ENCODE results near the gene EDIL3.

Gene EDIL3

DNA sequence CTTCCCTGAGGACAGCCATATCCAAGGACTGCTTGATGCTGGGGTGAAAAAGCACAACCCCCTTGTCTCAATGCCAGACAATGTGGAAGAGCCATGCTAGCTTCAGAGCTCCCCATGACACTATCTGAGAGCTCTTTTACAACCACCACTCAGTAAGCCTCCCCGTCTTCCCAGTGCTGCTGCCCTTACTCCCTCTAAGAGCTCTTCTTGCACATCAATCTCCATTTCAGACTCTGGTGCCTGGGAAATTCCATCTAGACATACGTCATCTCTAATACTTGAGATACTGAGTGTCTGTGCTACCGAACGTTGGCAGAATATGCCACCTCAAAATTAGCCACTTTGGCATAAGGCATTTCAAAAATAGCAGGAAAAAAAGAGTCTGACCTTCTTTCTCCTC lies 94.5 kb downstream of the EDIL3 start:
- TF ChIP-seq POLR2AphosphoS5 (IDR thresholded peaks at IDR 0.05; ENCODE audit: low read depth, low read length) (no peak), SIN3A (IDR thresholded peaks at IDR 0.05; ENCODE audit: borderline replicate concordance, insufficient read depth, low read length) (no peak), FOXP2 (optimal IDR thresholded peaks at IDR 0.05; ENCODE audit: borderline replicate concordance, extremely low read depth, extremely low read length, insufficient read depth) (no peak), TAF1 (IDR thresholded peaks at IDR 0.05; ENCODE audit: borderline replicate concordance, insufficient read depth, low read length) (no peak)
- TF ChIP-seq, protein P1, sequence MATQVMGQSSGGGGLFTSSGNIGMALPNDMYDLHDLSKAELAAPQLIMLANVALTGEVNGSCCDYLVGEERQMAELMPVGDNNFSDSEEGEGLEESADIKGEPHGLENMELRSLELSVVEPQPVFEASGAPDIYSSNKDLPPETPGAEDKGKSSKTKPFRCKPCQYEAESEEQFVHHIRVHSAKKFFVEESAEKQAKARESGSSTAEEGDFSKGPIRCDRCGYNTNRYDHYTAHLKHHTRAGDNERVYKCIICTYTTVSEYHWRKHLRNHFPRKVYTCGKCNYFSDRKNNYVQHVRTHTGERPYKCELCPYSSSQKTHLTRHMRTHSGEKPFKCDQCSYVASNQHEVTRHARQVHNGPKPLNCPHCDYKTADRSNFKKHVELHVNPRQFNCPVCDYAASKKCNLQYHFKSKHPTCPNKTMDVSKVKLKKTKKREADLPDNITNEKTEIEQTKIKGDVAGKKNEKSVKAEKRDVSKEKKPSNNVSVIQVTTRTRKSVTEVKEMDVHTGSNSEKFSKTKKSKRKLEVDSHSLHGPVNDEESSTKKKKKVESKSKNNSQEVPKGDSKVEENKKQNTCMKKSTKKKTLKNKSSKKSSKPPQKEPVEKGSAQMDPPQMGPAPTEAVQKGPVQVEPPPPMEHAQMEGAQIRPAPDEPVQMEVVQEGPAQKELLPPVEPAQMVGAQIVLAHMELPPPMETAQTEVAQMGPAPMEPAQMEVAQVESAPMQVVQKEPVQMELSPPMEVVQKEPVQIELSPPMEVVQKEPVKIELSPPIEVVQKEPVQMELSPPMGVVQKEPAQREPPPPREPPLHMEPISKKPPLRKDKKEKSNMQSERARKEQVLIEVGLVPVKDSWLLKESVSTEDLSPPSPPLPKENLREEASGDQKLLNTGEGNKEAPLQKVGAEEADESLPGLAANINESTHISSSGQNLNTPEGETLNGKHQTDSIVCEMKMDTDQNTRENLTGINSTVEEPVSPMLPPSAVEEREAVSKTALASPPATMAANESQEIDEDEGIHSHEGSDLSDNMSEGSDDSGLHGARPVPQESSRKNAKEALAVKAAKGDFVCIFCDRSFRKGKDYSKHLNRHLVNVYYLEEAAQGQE (IDR thresholded peaks at IDR 0.05; ENCODE audit: insufficient read depth in 1 of 2, low read depth in 2 of 2, low read length in 2 of 2) = no peak

DNA sequence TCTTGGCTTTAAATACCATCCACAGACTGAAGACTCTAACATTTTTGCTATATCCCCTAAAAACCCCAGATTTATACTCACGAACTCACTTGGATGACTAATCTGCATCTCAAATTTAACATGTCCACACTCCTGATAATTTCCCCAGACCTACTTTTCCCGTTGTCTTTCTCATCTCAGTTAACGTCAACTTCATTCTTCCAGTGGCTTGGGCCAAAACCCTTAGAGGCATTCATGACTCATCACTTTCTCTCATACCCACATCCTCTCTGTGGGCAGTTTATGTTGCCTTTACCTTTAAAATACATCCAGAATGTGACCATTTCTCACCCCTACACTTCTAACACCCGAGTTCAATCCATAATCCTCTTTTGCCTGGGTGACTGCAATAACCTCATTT lies 96.7 kb downstream of the EDIL3 start:
- no peak for TF ChIP-seq FOXP2 (optimal IDR thresholded peaks at IDR 0.05; ENCODE audit: borderline replicate concordance, extremely low read depth, extremely low read length, insufficient read depth)
- TF ChIP-seq TAF1 (IDR thresholded peaks at IDR 0.05; ENCODE audit: borderline replicate concordance, insufficient read depth, low read length) = no peak
- no peak for TF ChIP-seq SIN3A (IDR thresholded peaks at IDR 0.05; ENCODE audit: borderline replicate concordance, insufficient read depth, low read length)
- TF ChIP-seq, protein P1 (IDR thresholded peaks at IDR 0.05; ENCODE audit: insufficient read depth in 1 of 2, low read depth in 2 of 2, low read length in 2 of 2) = no peak

DNA sequence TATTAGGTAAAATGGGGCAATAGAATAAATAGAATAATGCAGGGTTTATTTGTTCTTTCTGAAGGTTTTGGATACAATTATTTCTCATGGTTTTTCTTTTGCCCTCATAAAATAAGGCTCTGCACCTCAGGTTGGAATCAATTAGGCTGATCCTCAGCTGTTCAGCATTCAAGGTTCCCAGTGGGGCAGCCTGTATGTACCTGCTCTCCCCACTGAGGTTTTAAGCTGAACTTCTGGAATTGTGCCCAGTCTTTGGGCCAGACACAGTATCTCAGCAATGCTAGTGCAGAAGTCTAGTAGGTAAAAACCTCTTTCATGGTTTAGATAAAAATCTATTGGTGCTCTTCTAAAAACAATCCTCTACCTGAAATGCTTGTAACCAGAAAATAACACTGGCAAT lies 98.0 kb downstream of the EDIL3 start:
- TF ChIP-seq POLR2AphosphoS5 (IDR thresholded peaks at IDR 0.05; ENCODE audit: low read depth, low read length) = no peak

DNA sequence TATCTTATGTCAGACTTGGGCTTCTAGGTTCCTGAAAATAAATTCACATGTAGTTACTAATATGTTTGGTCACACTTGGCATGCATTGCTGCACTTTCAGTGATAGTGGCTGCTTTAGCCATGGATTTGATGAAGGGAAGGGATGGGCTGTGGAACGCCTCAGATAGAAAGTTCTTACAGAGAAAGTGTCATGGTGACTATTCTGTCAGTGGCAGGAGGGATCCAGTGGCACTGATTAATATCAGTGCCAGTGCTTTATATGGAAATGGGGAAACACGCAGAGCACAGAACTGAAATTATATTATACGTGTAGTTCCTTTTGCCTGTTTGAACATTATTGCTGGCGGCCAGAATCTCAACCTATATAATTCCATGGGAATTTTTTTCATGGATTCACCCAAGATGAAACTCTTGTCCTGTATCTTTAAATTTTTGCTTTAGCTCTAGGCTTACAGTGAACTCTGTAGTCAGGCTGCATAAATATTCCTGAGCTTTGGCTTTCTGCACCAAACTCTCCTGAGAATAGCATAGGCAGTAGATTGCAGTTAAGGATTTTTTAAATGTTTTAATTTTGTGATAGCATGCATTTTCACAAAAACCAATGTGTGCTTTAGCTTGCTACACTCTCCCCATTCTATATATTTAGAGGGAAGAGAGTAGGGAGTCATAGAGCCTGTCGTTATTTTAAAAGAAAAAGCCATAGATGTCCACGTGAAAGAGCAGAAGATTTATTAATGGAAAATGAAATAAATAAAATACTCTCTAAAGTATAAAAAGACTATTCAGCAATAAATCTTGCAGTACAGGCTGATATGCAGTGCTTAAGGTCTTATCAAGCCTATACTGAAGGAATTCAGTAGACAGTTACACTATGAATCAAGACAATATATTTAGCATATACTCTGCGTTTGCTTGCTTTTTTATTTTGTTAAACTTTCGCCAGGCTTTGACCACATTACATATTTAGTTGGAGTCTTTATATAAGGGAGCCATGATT lies 98.7 kb downstream of the EDIL3 start:
- TF ChIP-seq TAF1 (IDR thresholded peaks at IDR 0.05; ENCODE audit: borderline replicate concordance, insufficient read depth, low read length) (no peak), SIN3A (IDR thresholded peaks at IDR 0.05; ENCODE audit: borderline replicate concordance, insufficient read depth, low read length) (no peak), POLR2AphosphoS5 (IDR thresholded peaks at IDR 0.05; ENCODE audit: low read depth, low read length) (no peak), FOXP2 (optimal IDR thresholded peaks at IDR 0.05; ENCODE audit: borderline replicate concordance, extremely low read depth, extremely low read length, insufficient read depth) (no peak)
- TF ChIP-seq, protein P1 (IDR thresholded peaks at IDR 0.05; ENCODE audit: insufficient read depth in 1 of 2, low read depth in 2 of 2, low read length in 2 of 2) = no peak

DNA sequence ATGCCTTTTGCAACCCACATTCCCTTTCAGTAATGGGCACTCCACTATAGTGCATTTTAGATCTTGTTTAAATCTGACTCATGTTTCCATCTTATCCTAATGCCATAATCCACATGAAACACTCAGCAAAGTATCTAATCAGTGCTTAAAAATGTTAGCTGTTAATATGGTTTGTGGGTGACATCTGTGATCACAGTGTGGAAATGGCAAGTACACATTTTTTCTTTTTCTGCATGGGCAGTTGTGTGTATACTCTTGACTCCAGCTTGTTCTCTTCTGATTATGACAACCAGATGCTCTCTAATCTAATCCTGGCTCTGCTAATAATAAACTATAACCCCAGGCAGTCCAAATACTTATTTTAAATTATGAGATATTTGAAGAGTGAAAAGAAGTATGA lies 103.3 kb downstream of the EDIL3 start:
- TF ChIP-seq SIN3A (IDR thresholded peaks at IDR 0.05; ENCODE audit: borderline replicate concordance, insufficient read depth, low read length) (no peak), FOXP2 (optimal IDR thresholded peaks at IDR 0.05; ENCODE audit: borderline replicate concordance, extremely low read depth, extremely low read length, insufficient read depth) (no peak), TAF1 (IDR thresholded peaks at IDR 0.05; ENCODE audit: borderline replicate concordance, insufficient read depth, low read length) (no peak), POLR2AphosphoS5 (IDR thresholded peaks at IDR 0.05; ENCODE audit: low read depth, low read length) (no peak)
- TF ChIP-seq, protein P1 (IDR thresholded peaks at IDR 0.05; ENCODE audit: insufficient read depth in 1 of 2, low read depth in 2 of 2, low read length in 2 of 2) = no peak

Measured in PFSK-1 (cell line).